DMS114 treated with DMSO at 0.1 percent for 48 hours (cell line): ENCODE results near the gene COL12A1.
A peak's percentile ranks its signal among the peaks of the same experiment; 100 is the strongest.

Source experiments
- DNase-seq: peaks from one replicate; lab custom pipeline; 2025; ENCODE audit not compliant: unreplicated experiment; lab: John Stamatoyannopoulos, UW

The COL12A1 gene

GRCh38 chr6:75205776-75206575, at the start of gene COL12A1:
TSS of gene COL12A1 (minus strand) at chr6:75206053. CDS start at chr6:75202792, 3,261 bp downstream.
- no peak for DNase-seq

- no peak for DNase-seq
Observed at GRCh38 chr6:75250552-75250951, 44.7 kb upstream of the COL12A1 start.

GRCh38 chr6:75249837-75250236, 44.0 kb upstream of the COL12A1 start:
- no peak for DNase-seq

- DNase-seq, result no peak
Observed at GRCh38 chr6:75246386-75246785, 40.5 kb upstream of the COL12A1 start.

- DNase-seq, result no peak
Observed at GRCh38 chr6:75244063-75244584, 38.3 kb upstream of the COL12A1 start.

- peak; percentile 97 for DNase-seq
Observed at GRCh38 chr6:75243333-75244062, 37.6 kb upstream of the COL12A1 start, which contains the start of gene COX7A2. TSS of gene COX7A2 (minus strand) at chr6:75243801. CDS start at chr6:75243734, 67 bp downstream.

- no peak for DNase-seq
Observed at GRCh38 chr6:75236630-75237029, 30.8 kb upstream of the COL12A1 start.

- no peak for DNase-seq
Observed at GRCh38 chr6:75235271-75235670, 29.4 kb upstream of the COL12A1 start.

GRCh38 chr6:75234126-75234865, 28.4 kb upstream of the COL12A1 start:
- DNase-seq, result no peak

- no peak for DNase-seq
Observed at GRCh38 chr6:75233092-75233615, 27.3 kb upstream of the COL12A1 start.

GRCh38 chr6:75230484-75231325, 24.9 kb upstream of the COL12A1 start:
- peak; percentile 49 for DNase-seq

GRCh38 chr6:75224303-75224926, 18.6 kb upstream of the COL12A1 start:
- DNase-seq, result no peak

- DNase-seq, result no peak
Observed at GRCh38 chr6:75223428-75223827, 17.6 kb upstream of the COL12A1 start.

GRCh38 chr6:75222261-75222660, 16.4 kb upstream of the COL12A1 start:
- no peak for DNase-seq

- DNase-seq, result no peak
Observed at GRCh38 chr6:75221116-75221515, 15.3 kb upstream of the COL12A1 start.

- DNase-seq, result no peak
Observed at GRCh38 chr6:75220357-75220756, 14.5 kb upstream of the COL12A1 start.

GRCh38 chr6:75219263-75219662, 13.4 kb upstream of the COL12A1 start:
- no peak for DNase-seq

GRCh38 chr6:75217193-75217592, 11.3 kb upstream of the COL12A1 start:
- no peak for DNase-seq

GRCh38 chr6:75215291-75215690, 9.4 kb upstream of the COL12A1 start:
- DNase-seq, result no peak

GRCh38 chr6:75213732-75214131, 7.9 kb upstream of the COL12A1 start:
- DNase-seq, result no peak
